ENCODE measurements around the gene PPARG. TPM values are rescaled to one million over a fixed set of nuclear protein-coding genes. Genes with fewer than 3 reads are reported as not detected.

Gene PPARG
- total RNA-seq, 5 donors from 2014 or later (not counting 1 experiment from before 2014, with no cell fraction given), result 0.35 to 0.69 (median 0.63) TPM; not detected in 2

- H3K27me3 Mint-ChIP-seq, result no peaks in the 10 kb centered on the region
- CTCF ChIA-PET, result interaction anchor here in 1 of 2 donors (0.5 to 0.8 kb wide), 2 partner anchors 28 to 280 kb away, joined by 3 read pairs; no protein-coding TSS in a partner anchor
- no peaks in the 10 kb centered on the region for H3K27me3 ChIP-seq (replicated peaks in 1 of 2; ENCODE audit: control insufficient read depth in 2 of 2, extremely low read depth in 1 of 2, insufficient read depth in 2 of 2, low read length in 1 of 2)
- H3K4me1 ChIP-seq (ENCODE audit: control insufficient read depth in 1 of 2, extremely low read depth in 1 of 2, insufficient read depth in 2 of 2, low read length in 2 of 2), result no peaks in the 10 kb centered on the region
- POLR2A ChIA-PET, result no interaction called here
- ATAC-seq (replicated peaks in 1 of 4) (no peak), DNase-seq (no peak)
- WGBS (ENCODE audit: insufficient coverage), result 100% methylated on average over 2 of the region's 5 CpGs
- no peak overlapping the region for H3K4me3 ChIP-seq (ENCODE audit: control insufficient read depth in 1 of 2, extremely low read depth in 1 of 2, low read length in 1 of 2)
- no peaks in the 10 kb centered on the region for H3K36me3 ChIP-seq (ENCODE audit: control insufficient read depth in 2 of 2, extremely low read depth in 1 of 2, insufficient read depth in 1 of 2, low read length in 1 of 2)
- no peak overlapping the region for H3K27ac ChIP-seq (ENCODE audit: low read length)
- no peaks in the 10 kb centered on the region for H3K36me3 Mint-ChIP-seq
- H3K27ac Mint-ChIP-seq, result no peak overlapping the region
- H3K9me3 Mint-ChIP-seq, result no peaks in the 10 kb centered on the region
- H3K4me3 Mint-ChIP-seq, result no peak overlapping the region
- no peaks in the 10 kb centered on the region for H3K4me1 Mint-ChIP-seq
- no peaks in the 10 kb centered on the region for H3K9me3 ChIP-seq
Measured at GRCh38 chr3:12451481-12451880, 162.6 kb downstream of the PPARG start.

- no CpG with 5 or more reads among the region's 1 CpG for WGBS (ENCODE audit: insufficient coverage)
- CTCF ChIA-PET, result interaction anchor here in 1 of 2 donors (0.5 to 0.8 kb wide), 2 partner anchors 28 to 279 kb away, joined by 3 read pairs; no protein-coding TSS in a partner anchor
Measured at GRCh38 chr3:12451960-12452359, 163.1 kb downstream of the PPARG start.

GRCh38 chr3:12452361-12453330 is 163.8 kb downstream of the PPARG start:
- Histone ChIP-seq H3K9me3 (no peaks in the 10 kb centered on the region), H3K27me3 (replicated peaks in 1 of 2; ENCODE audit: control insufficient read depth in 2 of 2, extremely low read depth in 1 of 2, insufficient read depth in 2 of 2, low read length in 1 of 2) (no peaks in the 10 kb centered on the region), H3K36me3 (ENCODE audit: control insufficient read depth in 2 of 2, extremely low read depth in 1 of 2, insufficient read depth in 1 of 2, low read length in 1 of 2) (no peaks in the 10 kb centered on the region), H3K27ac (ENCODE audit: low read length) (no peak overlapping the region), H3K4me1 (ENCODE audit: control insufficient read depth in 1 of 2, extremely low read depth in 1 of 2, insufficient read depth in 2 of 2, low read length in 2 of 2) (no peaks in the 10 kb centered on the region), H3K4me3 (ENCODE audit: control insufficient read depth in 1 of 2, extremely low read depth in 1 of 2, low read length in 1 of 2) (no peak overlapping the region)
- H3K9me3 Mint-ChIP-seq, result no peaks in the 10 kb centered on the region
- no peak overlapping the region for H3K4me3 Mint-ChIP-seq
- ATAC-seq (replicated peaks in 1 of 4) (no peak), DNase-seq (no peak)
- ChIA-PET POLR2A (no interaction called here), CTCF (no interaction called here)
- 96% methylated on average over 6 of the region's 12 CpGs for WGBS (ENCODE audit: insufficient coverage)
- no peaks in the 10 kb centered on the region for H3K27me3 Mint-ChIP-seq
- H3K27ac Mint-ChIP-seq, result no peak overlapping the region
- H3K36me3 Mint-ChIP-seq, result no peaks in the 10 kb centered on the region
- H3K4me1 Mint-ChIP-seq, result no peaks in the 10 kb centered on the region

More at GRCh38 chr3:12451960-12452359, 163.1 kb downstream of the PPARG start:
- H3K4me3 ChIP-seq (ENCODE audit: control insufficient read depth in 1 of 2, extremely low read depth in 1 of 2, low read length in 1 of 2), result no peak overlapping the region
- Mint-ChIP-seq H3K9me3 (no peaks in the 10 kb centered on the region), H3K4me1 (no peaks in the 10 kb centered on the region), H3K36me3 (no peaks in the 10 kb centered on the region), H3K4me3 (no peak overlapping the region), H3K27me3 (no peaks in the 10 kb centered on the region), H3K27ac (no peak overlapping the region)
- H3K27me3 ChIP-seq (replicated peaks in 1 of 2; ENCODE audit: control insufficient read depth in 2 of 2, extremely low read depth in 1 of 2, insufficient read depth in 2 of 2, low read length in 1 of 2), result no peaks in the 10 kb centered on the region
- no peaks in the 10 kb centered on the region for H3K4me1 ChIP-seq (ENCODE audit: control insufficient read depth in 1 of 2, extremely low read depth in 1 of 2, insufficient read depth in 2 of 2, low read length in 2 of 2)
- H3K9me3 ChIP-seq, result no peaks in the 10 kb centered on the region
- POLR2A ChIA-PET, result no interaction called here
- ATAC-seq (replicated peaks in 1 of 4) (no peak), DNase-seq (no peak)
- H3K27ac ChIP-seq (ENCODE audit: low read length), result no peak overlapping the region
- H3K36me3 ChIP-seq (ENCODE audit: control insufficient read depth in 2 of 2, extremely low read depth in 1 of 2, insufficient read depth in 1 of 2, low read length in 1 of 2), result no peaks in the 10 kb centered on the region

- no peaks in the 10 kb centered on the region for H3K27me3 ChIP-seq (replicated peaks in 1 of 2; ENCODE audit: control insufficient read depth in 2 of 2, extremely low read depth in 1 of 2, insufficient read depth in 2 of 2, low read length in 1 of 2)
- Mint-ChIP-seq H3K36me3 (no peaks in the 10 kb centered on the region), H3K27me3 (no peaks in the 10 kb centered on the region), H3K4me3 (no peak overlapping the region), H3K9me3 (no peaks in the 10 kb centered on the region), H3K4me1 (no peaks in the 10 kb centered on the region), H3K27ac (no peak overlapping the region)
- POLR2A ChIA-PET, result no interaction called here
- H3K27ac ChIP-seq (ENCODE audit: low read length), result no peak overlapping the region
- no peak overlapping the region for H3K4me3 ChIP-seq (ENCODE audit: control insufficient read depth in 1 of 2, extremely low read depth in 1 of 2, low read length in 1 of 2)
- H3K4me1 ChIP-seq (ENCODE audit: control insufficient read depth in 1 of 2, extremely low read depth in 1 of 2, insufficient read depth in 2 of 2, low read length in 2 of 2), result no peaks in the 10 kb centered on the region
- DNase-seq (no peak), ATAC-seq (replicated peaks in 1 of 4) (no peak)
- WGBS (ENCODE audit: insufficient coverage), result 40% methylated on average over 1 of the region's 6 CpGs
- CTCF ChIA-PET, result no interaction called here
- no peaks in the 10 kb centered on the region for H3K9me3 ChIP-seq
- no peaks in the 10 kb centered on the region for H3K36me3 ChIP-seq (ENCODE audit: control insufficient read depth in 2 of 2, extremely low read depth in 1 of 2, insufficient read depth in 1 of 2, low read length in 1 of 2)
Measured at GRCh38 chr3:12454076-12454815, 165.4 kb downstream of the PPARG start.

- ChIA-PET CTCF (no interaction called here), POLR2A (no interaction called here)
- no peak for DNase-seq
- Histone ChIP-seq H3K4me1 (ENCODE audit: control insufficient read depth in 1 of 2, extremely low read depth in 1 of 2, insufficient read depth in 2 of 2, low read length in 2 of 2) (no peaks in the 10 kb centered on the region), H3K27ac (ENCODE audit: low read length) (no peak overlapping the region), H3K27me3 (replicated peaks in 1 of 2; ENCODE audit: control insufficient read depth in 2 of 2, extremely low read depth in 1 of 2, insufficient read depth in 2 of 2, low read length in 1 of 2) (no peaks in the 10 kb centered on the region), H3K4me3 (ENCODE audit: control insufficient read depth in 1 of 2, extremely low read depth in 1 of 2, low read length in 1 of 2) (no peak overlapping the region), H3K9me3 (no peaks in the 10 kb centered on the region), H3K36me3 (ENCODE audit: control insufficient read depth in 2 of 2, extremely low read depth in 1 of 2, insufficient read depth in 1 of 2, low read length in 1 of 2) (no peaks in the 10 kb centered on the region)
- Mint-ChIP-seq H3K36me3 (no peaks in the 10 kb centered on the region), H3K27me3 (no peaks in the 10 kb centered on the region), H3K9me3 (no peaks in the 10 kb centered on the region), H3K4me3 (no peak overlapping the region), H3K27ac (no peak overlapping the region), H3K4me1 (no peaks in the 10 kb centered on the region)
- no CpG with 5 or more reads among the region's 2 CpGs for WGBS (ENCODE audit: insufficient coverage)
- peak in 1 of 4 experiments; percentile 7 for ATAC-seq (replicated peaks in 1 of 4)
Measured at GRCh38 chr3:12454816-12455121, 165.9 kb downstream of the PPARG start.

GRCh38 chr3:12455740-12456139 is 166.9 kb downstream of the PPARG start:
- Histone ChIP-seq H3K9me3 (no peaks in the 10 kb centered on the region), H3K27ac (ENCODE audit: low read length) (no peak overlapping the region), H3K4me1 (ENCODE audit: control insufficient read depth in 1 of 2, extremely low read depth in 1 of 2, insufficient read depth in 2 of 2, low read length in 2 of 2) (no peaks in the 10 kb centered on the region), H3K36me3 (ENCODE audit: control insufficient read depth in 2 of 2, extremely low read depth in 1 of 2, insufficient read depth in 1 of 2, low read length in 1 of 2) (no peaks in the 10 kb centered on the region), H3K27me3 (replicated peaks in 1 of 2; ENCODE audit: control insufficient read depth in 2 of 2, extremely low read depth in 1 of 2, insufficient read depth in 2 of 2, low read length in 1 of 2) (no peaks in the 10 kb centered on the region), H3K4me3 (ENCODE audit: control insufficient read depth in 1 of 2, extremely low read depth in 1 of 2, low read length in 1 of 2) (no peak overlapping the region)
- Mint-ChIP-seq H3K4me1 (no peaks in the 10 kb centered on the region), H3K27ac (no peak overlapping the region), H3K4me3 (no peak overlapping the region), H3K9me3 (no peaks in the 10 kb centered on the region), H3K36me3 (no peaks in the 10 kb centered on the region), H3K27me3 (no peaks in the 10 kb centered on the region)
- ChIA-PET POLR2A (no interaction called here), CTCF (no interaction called here)
- no peak for ATAC-seq (replicated peaks in 1 of 4)
- WGBS (ENCODE audit: insufficient coverage), result 93% methylated on average over 2 of the region's 7 CpGs
- DNase-seq, result no peak

Measured in T-cell (primary cell).